ENCODE results near the gene DSTYK.

DNA sequence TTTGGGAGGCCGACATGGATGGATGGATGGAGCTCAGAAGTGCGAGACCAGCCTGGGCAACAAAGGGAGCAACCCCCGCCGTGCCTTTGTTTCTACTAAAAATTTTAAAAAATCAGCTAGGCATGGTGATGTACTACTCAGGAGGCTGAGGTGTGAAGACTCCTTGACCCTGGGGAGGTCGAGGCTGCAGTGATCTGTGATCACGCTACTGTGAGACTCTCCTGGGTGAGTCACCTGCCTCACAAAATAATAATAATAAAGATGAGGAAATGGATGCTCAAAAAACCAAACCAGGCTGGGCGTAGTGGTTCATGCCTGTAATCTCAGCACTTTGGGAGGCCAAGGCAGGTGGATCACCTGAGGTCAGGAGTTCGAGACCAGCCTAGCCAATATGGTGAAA lies 19.2 kb downstream of the DSTYK start:
- TF ChIP-seq CTCF (conservative IDR thresholded peaks at IDR 0.05) = no peak
- TF ChIP-seq ZFX (IDR thresholded peaks at IDR 0.05) = no peak

All from C4-2B (cell line).